SK-N-SH (cell line): ENCODE measurements around the gene PRRC2B. TPM values are rescaled to one million over a fixed set of nuclear protein-coding genes. Genes with fewer than 3 reads are reported as not detected.

Source experiments
- CTCF ChIA-PET: fragments of 300-600, 350-600 bp; formaldehyde crosslinking; extraction: SDS; loops from one replicate; lab custom pipeline; 2021; lab: Yijun Ruan, JAX
- POLR2A ChIA-PET: fragments of 350-600 bp; sonication (Branson Sonifier 250); formaldehyde crosslinking; extraction: SDS; loops from one replicate; lab custom pipeline; 2020; ENCODE audit warnings: antibody characterized with exemption, inconsistent platforms; lab: Yijun Ruan, JAX
- DNase-seq: peaks from one replicate; pipeline ENCODE4 v3.0.0; 2012
- H2AFZ ChIP-seq: fragments of 200-600 bp; sonication (generic); 2 replicates; pipeline ENCODE4 v1.8.1; 2016; ENCODE audit warnings: antibody characterized with exemption, mild to moderate bottlenecking, low read depth
- H3F3A ChIP-seq: fragments of 200-600 bp; sonication (generic); replicated peaks from 2 replicates; pipeline ENCODE3; 2016; ENCODE audit warnings: antibody characterized with exemption, mild to moderate bottlenecking; ENCODE audit not compliant: insufficient read depth
- H3K27ac ChIP-seq, 2 experiments: fragments of 200-500 bp in 1 of 2; fragments of 200-600 bp in 1 of 2; sonication (Bioruptor generic) in 1 of 2; sonication (generic), shearing (Covaris generic) in 1 of 2; 2 replicates each; pipeline versions ENCODE4 v1.5.1 to v1.6.1; 2014 to 2016; ENCODE audit warnings: low read depth in 2 of 2, inconsistent platforms in 1 of 2, low read length in 1 of 2, mild to moderate bottlenecking in 1 of 2, mixed read lengths in 1 of 2
- H3K27me3 ChIP-seq: fragments of 200-600 bp; sonication (generic), shearing (Covaris generic); 2 replicates; pipeline ENCODE4 v1.6.1; 2016; ENCODE audit warnings: mixed run types; ENCODE audit not compliant: insufficient read depth
- H3K36me3 ChIP-seq, 2 experiments: fragments of 200-500 bp in 1 of 2; fragments of 200-600 bp in 1 of 2; sonication (Bioruptor generic) in 1 of 2; sonication (generic) in 1 of 2; replicated peaks in 1 of 2; 2 replicates each; pipeline versions ENCODE3 to v1.5.1; 2014 to 2016; ENCODE audit warnings: low read length in 1 of 2, mild to moderate bottlenecking in 1 of 2; ENCODE audit not compliant: insufficient read depth in 2 of 2, control insufficient read depth in 1 of 2
- H3K4me1 ChIP-seq, 2 experiments: fragments of 200-500 bp in 1 of 2; fragments of 200-600 bp in 1 of 2; sonication (Bioruptor generic) in 1 of 2; sonication (generic), shearing (Covaris generic) in 1 of 2; 2 replicates each; pipeline versions ENCODE4 v1.5.1 to v1.6.1; 2014 to 2016; ENCODE audit warnings: low read depth in 1 of 2, low read length in 1 of 2, mixed run types in 1 of 2; ENCODE audit not compliant: insufficient read depth in 2 of 2, control insufficient read depth in 1 of 2
- H3K4me2 ChIP-seq: fragments of 200-600 bp; sonication (generic), shearing (Covaris generic); 2 replicates; pipeline ENCODE4 v1.6.1; 2017; ENCODE audit warnings: mixed run types
- H3K4me3 ChIP-seq, 2 experiments: fragments of 200-500 bp in 1 of 2; fragments of 200-600 bp in 1 of 2; sonication (Bioruptor generic) in 1 of 2; sonication (generic), shearing (Covaris generic) in 1 of 2; 2 replicates each; pipeline versions ENCODE4 v1.5.1 to v1.8.1; 2014 to 2016; ENCODE audit warnings: low read depth in 2 of 2, inconsistent platforms in 1 of 2, low read length in 1 of 2, mild to moderate bottlenecking in 1 of 2, mixed read lengths in 1 of 2, moderate library complexity in 1 of 2
- H3K79me2 ChIP-seq: fragments of 200-600 bp; sonication (generic); 2 replicates; pipeline ENCODE4 v1.8.1; 2017; ENCODE audit warnings: mild to moderate bottlenecking; ENCODE audit not compliant: insufficient read depth
- H3K9ac ChIP-seq: fragments of 200-600 bp; sonication (generic); 2 replicates; pipeline ENCODE4 v1.6.1; 2017; ENCODE audit warnings: mixed run types
- H3K9me2 ChIP-seq: fragments of 200-600 bp; sonication (generic); 2 replicates; pipeline ENCODE4 v1.6.1; 2017; ENCODE audit warnings: mixed run types
- H3K9me3 ChIP-seq: fragments of 200-600 bp; sonication (generic); 2 replicates; pipeline ENCODE4 v1.6.1; 2017; ENCODE audit warnings: mixed run types, mild to moderate bottlenecking, moderate library complexity
- H4K20me1 ChIP-seq: fragments of 200-600 bp; sonication (generic); 2 replicates; pipeline ENCODE4 v1.6.1; 2017; ENCODE audit warnings: mild to moderate bottlenecking, mixed run types; ENCODE audit not compliant: insufficient read depth
- FOXM1 ChIP-seq: IDR thresholded peaks from 2 replicates; pipeline ENCODE4 v1.4.0; 2012; ENCODE audit warnings: low read depth, mild to moderate bottlenecking
- GATA2 ChIP-seq: sonication (generic); formaldehyde crosslinking; IDR thresholded peaks from 2 replicates; pipeline ENCODE4 v1.5.0; 2020; ENCODE audit warnings: mild to moderate bottlenecking, missing genetic modification reagents
- JUND ChIP-seq: IDR thresholded peaks from 2 replicates; pipeline ENCODE4 v1.4.0; 2012
- NRF1 ChIP-seq: IDR thresholded peaks from 2 replicates; pipeline ENCODE4 v1.6.1; 2012; ENCODE audit warnings: low read depth, mild to moderate bottlenecking, low read length
- RAD21 ChIP-seq: IDR thresholded peaks from 2 replicates; pipeline ENCODE4 v1.6.1; 2012; ENCODE audit warnings: mild to moderate bottlenecking, low read length
- RCOR1 ChIP-seq: fragments of 150-350 bp; IDR thresholded peaks from 2 replicates; pipeline ENCODE4 v1.6.1; 2017; ENCODE audit warnings: antibody characterized with exemption, low read length
- RFX5 ChIP-seq: IDR thresholded peaks from 2 replicates; pipeline ENCODE4 v1.6.1; 2012; ENCODE audit warnings: mild to moderate bottlenecking, improper control_type of control experiment, low read length
- SIN3A ChIP-seq: IDR thresholded peaks from 2 replicates; pipeline ENCODE4 v1.6.1; 2012; ENCODE audit warnings: low read depth, mild to moderate bottlenecking, low read length, moderate library complexity, borderline replicate concordance
- TAF1 ChIP-seq: IDR thresholded peaks from 2 replicates; pipeline ENCODE4 v1.6.1; 2012; ENCODE audit warnings: low read depth, mild to moderate bottlenecking, low read length, moderate library complexity, borderline replicate concordance
- USF2 ChIP-seq: fragments of 150-350 bp; IDR thresholded peaks from 2 replicates; pipeline ENCODE4 v1.6.1; 2017; ENCODE audit warnings: antibody characterized with exemption, low read length, low read depth, borderline replicate concordance
- YY1 ChIP-seq: IDR thresholded peaks from 2 replicates; pipeline ENCODE4 v1.4.0; 2012; ENCODE audit warnings: low read depth, mild to moderate bottlenecking
- ZBTB33 ChIP-seq: IDR thresholded peaks from 2 replicates; pipeline ENCODE4 v1.4.0; 2012; ENCODE audit warnings: low read depth, borderline replicate concordance
- WGBS: methylation state at CpG from one replicate; pipeline ENCODE4 v1.1.6; 2017; ENCODE audit warnings: low lambda C conversion rate; 5-methylcytosine and 5-hydroxymethylcytosine counted together
- polyA plus RNA-seq, 3 experiments: library from polyadenylated mRNA; depleted of rRNA; stranded (reverse); fragments of >200 nt; gene quantifications; 2 replicates each; pipeline ENCODE4 v1.2.3, GENCODE V29; 2012
- TF ChIP-seq, protein P1 (sequence below): fragments of 200-600 bp; sonication (generic); IDR thresholded peaks from 2 replicates; pipeline ENCODE4 v1.6.1; 2017; ENCODE audit warnings: antibody characterized with exemption, mild to moderate bottlenecking, moderate library complexity

PRRC2B gene
- polyA plus RNA-seq, 1 of the 3 experiments (the other 2 are of a cell fraction), result 26.3 TPM

GRCh38 chr9:131528886-131529505, 135.1 kb downstream of the PRRC2B start:
- Histone ChIP-seq H3F3A (no peaks in the 10 kb centered on the region), H3K27ac (no peak overlapping the region), H3K4me3 (no peak overlapping the region), H3K79me2 (peaks cover 16% of the 10 kb centered on the region; the same call in 1 of the 2 replicates), H3K9me2 (no peaks in the 10 kb centered on the region), H3K27me3 (no peaks in the 10 kb centered on the region), H3K9ac (no peak overlapping the region), H3K4me2 (no peak overlapping the region), H3K36me3 (peaks cover 5 to 37% of the 10 kb centered on the region in 2 experiments), H3K9me3 (no peaks in the 10 kb centered on the region), H4K20me1 (no peaks in the 10 kb centered on the region), H2AFZ (no peak overlapping the region), H3K4me1 (peaks cover 0 to 12% of the 10 kb centered on the region in 2 experiments; a peak in 1 of 4 replicates)
- TF ChIP-seq JUND, result no peak
- TF ChIP-seq NRF1, result no peak
- no peak for TF ChIP-seq RFX5
- TF ChIP-seq, protein P1, sequence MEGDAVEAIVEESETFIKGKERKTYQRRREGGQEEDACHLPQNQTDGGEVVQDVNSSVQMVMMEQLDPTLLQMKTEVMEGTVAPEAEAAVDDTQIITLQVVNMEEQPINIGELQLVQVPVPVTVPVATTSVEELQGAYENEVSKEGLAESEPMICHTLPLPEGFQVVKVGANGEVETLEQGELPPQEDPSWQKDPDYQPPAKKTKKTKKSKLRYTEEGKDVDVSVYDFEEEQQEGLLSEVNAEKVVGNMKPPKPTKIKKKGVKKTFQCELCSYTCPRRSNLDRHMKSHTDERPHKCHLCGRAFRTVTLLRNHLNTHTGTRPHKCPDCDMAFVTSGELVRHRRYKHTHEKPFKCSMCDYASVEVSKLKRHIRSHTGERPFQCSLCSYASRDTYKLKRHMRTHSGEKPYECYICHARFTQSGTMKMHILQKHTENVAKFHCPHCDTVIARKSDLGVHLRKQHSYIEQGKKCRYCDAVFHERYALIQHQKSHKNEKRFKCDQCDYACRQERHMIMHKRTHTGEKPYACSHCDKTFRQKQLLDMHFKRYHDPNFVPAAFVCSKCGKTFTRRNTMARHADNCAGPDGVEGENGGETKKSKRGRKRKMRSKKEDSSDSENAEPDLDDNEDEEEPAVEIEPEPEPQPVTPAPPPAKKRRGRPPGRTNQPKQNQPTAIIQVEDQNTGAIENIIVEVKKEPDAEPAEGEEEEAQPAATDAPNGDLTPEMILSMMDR, result no peak
- TF ChIP-seq RAD21, result no peak
- TF ChIP-seq RCOR1, result no peak
- no peak for TF ChIP-seq FOXM1
- TF ChIP-seq YY1, result no peak
- TF ChIP-seq TAF1, result no peak
- TF ChIP-seq ZBTB33, result no peak
- ChIA-PET POLR2A (no interaction called here), CTCF (interaction anchor here (1.9 kb wide), 1 partner anchor 179 kb away, joined by 8 read pairs; no protein-coding TSS in a partner anchor)
- no peak for DNase-seq
- 98% methylated on average over 17 of the region's 35 CpGs for WGBS

DNA sequence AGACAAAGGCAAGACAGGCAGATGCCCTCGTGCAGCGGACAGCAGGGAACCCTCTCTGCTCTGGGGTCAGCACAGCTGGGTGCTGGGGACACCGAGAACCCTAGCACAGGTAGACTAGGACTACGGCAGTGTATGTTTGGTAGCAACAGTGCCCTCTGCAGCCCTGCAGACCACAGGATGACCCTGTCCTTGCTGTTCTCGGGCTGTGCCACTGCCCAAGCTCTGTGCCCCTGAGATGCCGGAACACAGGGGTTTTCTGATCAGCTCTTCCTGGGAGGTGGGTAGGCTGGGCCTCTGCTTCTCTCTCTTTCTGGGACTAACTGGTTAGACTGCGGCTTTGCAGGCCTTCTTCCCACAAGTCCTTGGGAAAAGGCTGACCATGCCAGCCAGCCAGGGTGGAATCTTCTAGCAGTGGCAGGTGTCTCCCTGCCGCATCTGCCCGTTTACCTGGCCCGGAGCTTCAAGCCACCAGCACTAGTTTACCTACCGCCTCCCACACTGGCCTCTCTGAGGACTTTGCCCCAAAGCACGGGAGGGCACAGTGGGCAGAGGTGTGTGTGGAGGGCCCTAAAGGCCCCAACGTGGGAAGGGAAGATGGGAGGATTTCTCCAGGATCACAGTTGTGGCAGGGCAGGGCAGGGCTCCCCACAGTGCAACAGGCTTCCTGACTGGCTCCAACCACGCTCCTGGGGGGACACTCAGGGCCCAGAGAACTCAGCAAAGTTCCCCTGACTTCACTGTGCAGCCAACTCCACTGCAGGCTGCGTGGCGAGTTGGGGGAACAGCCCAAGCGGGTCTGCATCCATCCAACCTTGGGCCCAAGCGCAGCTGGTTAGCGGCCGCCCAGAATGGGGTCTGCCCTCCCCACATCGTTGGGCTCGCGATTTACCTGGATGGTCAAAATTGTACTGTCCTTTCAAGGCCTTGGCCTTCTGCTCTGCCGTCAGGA, 136.0 kb downstream of the PRRC2B start:
- ChIA-PET POLR2A (no interaction called here), CTCF (interaction anchor here (0.8 to 1.9 kb wide), 3 partner anchors 9 to 194 kb away, joined by 3 to 8 read pairs (median 3); no protein-coding TSS in a partner anchor)
- H3K4me2 ChIP-seq, result peak overlapping the region; percentile 98
- peaks cover 5 to 29% of the 10 kb centered on the region in 2 experiments for H3K36me3 ChIP-seq
- H3K4me3 ChIP-seq, result peak overlapping the region; percentile 70 to 83
- peaks cover 0 to 12% of the 10 kb centered on the region in 2 experiments; a peak in 1 of 4 replicates for H3K4me1 ChIP-seq
- peaks cover 16% of the 10 kb centered on the region; the same call in 1 of the 2 replicates for H3K79me2 ChIP-seq
- TF ChIP-seq GATA2 (CRISPR knock-in tag) (no peak), USF2 (no peak), SIN3A (no peak)
- no peaks in the 10 kb centered on the region for H4K20me1 ChIP-seq
- 44% methylated on average over 22 of the region's 24 CpGs for WGBS
- H3K9me3 ChIP-seq, result no peaks in the 10 kb centered on the region
- no peak for DNase-seq
- peak overlapping the region; percentile 80 for H3K9ac ChIP-seq
- H3F3A ChIP-seq, result no peaks in the 10 kb centered on the region
- H3K9me2 ChIP-seq, result no peaks in the 10 kb centered on the region
- no peak overlapping the region for H2AFZ ChIP-seq
- H3K27ac ChIP-seq, result no peak overlapping the region
- no peaks in the 10 kb centered on the region for H3K27me3 ChIP-seq
